ENCODE measurements around the gene IFITM2. TPM values are rescaled to one million over a fixed set of nuclear protein-coding genes. Genes with fewer than 3 reads are reported as not detected.

IFITM2 gene
- total and polyA plus RNA-seq, 8 donors: 32.1 to 182 (median 98.1) TPM

DNA sequence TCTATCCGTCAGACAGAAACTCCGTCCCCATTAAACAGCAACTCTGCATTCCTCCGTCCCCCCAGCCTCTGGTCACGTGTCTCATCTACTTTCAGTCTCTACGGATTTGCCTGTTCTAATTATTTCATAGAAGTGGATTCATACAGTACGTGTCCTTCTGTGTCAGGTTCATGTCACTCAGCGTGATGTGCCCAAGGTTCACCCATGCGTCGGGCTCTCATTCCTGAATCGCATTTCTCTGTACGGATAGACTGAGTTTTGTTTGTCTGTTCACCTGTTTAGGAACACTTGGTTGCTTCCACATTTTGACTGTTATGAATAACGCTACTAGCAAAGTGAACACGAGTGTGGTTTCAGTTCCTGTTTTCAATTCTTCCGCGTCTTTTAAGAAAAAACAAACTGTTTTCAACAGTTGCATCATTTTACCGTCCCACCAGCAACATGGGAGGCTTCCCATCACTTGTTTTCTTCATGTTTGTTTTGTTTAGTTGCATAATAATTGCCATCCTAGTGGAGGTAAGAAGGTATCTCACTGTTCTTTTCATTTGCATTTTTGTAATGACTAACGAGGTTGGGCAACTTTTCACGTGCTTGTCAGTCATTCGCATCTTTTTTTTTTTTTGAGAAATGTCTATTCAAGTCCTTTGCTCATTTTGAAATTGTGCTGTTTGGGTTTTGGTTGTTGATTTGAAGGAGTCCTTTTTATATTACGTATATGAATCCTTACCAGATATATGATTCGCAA lies 38.3 kb upstream of the IFITM2 start:
- H3K27me3 ChIP-seq: no peaks in the 10 kb centered on the region
- TF ChIP-seq, protein P1, sequence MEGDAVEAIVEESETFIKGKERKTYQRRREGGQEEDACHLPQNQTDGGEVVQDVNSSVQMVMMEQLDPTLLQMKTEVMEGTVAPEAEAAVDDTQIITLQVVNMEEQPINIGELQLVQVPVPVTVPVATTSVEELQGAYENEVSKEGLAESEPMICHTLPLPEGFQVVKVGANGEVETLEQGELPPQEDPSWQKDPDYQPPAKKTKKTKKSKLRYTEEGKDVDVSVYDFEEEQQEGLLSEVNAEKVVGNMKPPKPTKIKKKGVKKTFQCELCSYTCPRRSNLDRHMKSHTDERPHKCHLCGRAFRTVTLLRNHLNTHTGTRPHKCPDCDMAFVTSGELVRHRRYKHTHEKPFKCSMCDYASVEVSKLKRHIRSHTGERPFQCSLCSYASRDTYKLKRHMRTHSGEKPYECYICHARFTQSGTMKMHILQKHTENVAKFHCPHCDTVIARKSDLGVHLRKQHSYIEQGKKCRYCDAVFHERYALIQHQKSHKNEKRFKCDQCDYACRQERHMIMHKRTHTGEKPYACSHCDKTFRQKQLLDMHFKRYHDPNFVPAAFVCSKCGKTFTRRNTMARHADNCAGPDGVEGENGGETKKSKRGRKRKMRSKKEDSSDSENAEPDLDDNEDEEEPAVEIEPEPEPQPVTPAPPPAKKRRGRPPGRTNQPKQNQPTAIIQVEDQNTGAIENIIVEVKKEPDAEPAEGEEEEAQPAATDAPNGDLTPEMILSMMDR (IDR thresholded peaks at IDR 0.05): no peak
- H3K4me3 ChIP-seq: peak overlapping the region in 1 of 4 donors; percentile 7
- ATAC-seq: peak in 3 of 4 donors; percentile 25 to 47 (median 39)
- DNase-seq: no peak
- WGBS, 2 donors: 54 to 55% methylated on average over 21 of the region's 21 CpGs
- H3K4me1 ChIP-seq: no peaks in the 10 kb centered on the region
- H3K36me3 ChIP-seq: no peaks in the 10 kb centered on the region
- H3K27ac ChIP-seq: peak overlapping the region in 2 of 4 donors; percentile 43 to 56
- intact Hi-C loops (cut with DNase I): no loop called here
- no peaks in the 10 kb centered on the region for H3K9me3 ChIP-seq
- FAIRE-seq: no peak

DNA sequence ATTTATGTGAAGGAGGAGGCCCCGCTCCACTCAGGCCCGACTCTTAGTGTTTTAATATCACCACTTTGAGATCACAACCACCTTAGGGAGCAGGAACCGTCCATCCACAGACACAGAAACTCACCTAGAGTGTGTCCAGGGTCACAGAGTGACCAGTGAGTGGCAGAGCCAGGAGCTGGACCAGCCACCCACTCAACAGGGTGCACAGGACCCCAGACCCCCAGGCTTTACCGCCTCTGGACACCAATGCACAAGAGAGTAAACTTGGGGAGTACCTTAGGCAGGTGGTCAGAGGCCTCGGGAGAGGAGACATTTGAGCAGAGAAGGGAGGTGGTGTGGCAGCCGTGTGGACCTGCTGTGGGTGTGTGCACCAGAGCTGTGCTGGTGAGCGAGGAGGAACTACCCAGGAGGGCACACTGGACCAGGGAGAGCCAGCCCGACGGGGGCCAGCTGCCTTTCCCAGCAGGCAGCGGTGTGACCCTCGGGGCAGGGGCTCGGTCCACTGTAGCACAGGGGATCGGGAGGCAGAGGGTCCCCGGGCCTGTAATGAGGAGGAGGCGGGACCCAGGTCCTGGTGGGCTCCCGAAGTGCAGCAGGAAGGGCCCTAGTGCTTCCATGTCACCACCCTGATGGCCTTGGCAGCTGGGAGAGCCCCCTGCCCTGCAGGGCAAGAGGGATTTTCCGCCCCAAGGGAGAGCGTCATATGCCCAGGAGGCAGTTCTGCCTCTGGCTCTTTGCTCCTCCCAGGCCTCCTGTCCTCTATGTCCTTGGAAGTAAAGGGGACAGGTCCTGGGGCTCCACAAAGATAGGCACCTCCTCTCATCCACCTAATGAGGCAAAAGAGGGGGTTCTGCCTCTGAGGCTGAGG lies 36.9 kb upstream of the IFITM2 start:
- Histone ChIP-seq H3K4me3 (no peak overlapping the region), H3K27ac (no peak overlapping the region), H3K4me1 (no peaks in the 10 kb centered on the region), H3K9me3 (no peaks in the 10 kb centered on the region), H3K27me3 (no peaks in the 10 kb centered on the region), H3K36me3 (no peaks in the 10 kb centered on the region)
- ATAC-seq (no peak), DNase-seq (peak in 1 of 6 donors; percentile 54), FAIRE-seq (no peak)
- TF ChIP-seq, protein P1 (IDR thresholded peaks at IDR 0.05): no peak
- intact Hi-C loops (cut with DNase I): no loop called here
- WGBS, 2 donors: 80 to 81% methylated on average over 18 of the region's 18 CpGs

DNA sequence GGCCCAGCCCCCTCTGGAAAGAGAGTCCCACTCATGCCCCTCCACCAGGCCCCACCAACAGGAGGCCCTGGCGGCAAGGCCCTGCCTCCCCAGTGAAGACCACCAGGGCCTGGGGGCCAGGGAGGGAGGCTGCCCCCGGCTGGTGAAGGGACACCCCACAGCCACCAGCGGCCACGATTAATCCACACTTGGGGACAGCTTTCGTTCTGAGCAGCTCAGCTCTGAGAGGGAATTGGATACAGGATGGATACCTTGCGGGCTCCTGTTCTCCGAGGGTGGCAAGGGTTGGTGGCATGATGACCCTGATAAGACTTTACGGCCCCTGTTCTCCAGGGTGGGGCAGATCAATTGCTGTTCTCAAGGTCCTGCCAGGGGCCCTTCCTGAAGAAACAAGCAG lies 36.3 kb upstream of the IFITM2 start:
- intact Hi-C loops (cut with DNase I): no loop called here
- H3K36me3 ChIP-seq: no peaks in the 10 kb centered on the region
- H3K4me3 ChIP-seq: no peak overlapping the region
- no peak overlapping the region for H3K27ac ChIP-seq
- no peaks in the 10 kb centered on the region for H3K27me3 ChIP-seq
- TF ChIP-seq, protein P1 (IDR thresholded peaks at IDR 0.05): no peak
- no peaks in the 10 kb centered on the region for H3K9me3 ChIP-seq
- DNase-seq (peak in 1 of 6 donors; percentile 55), ATAC-seq (no peak), FAIRE-seq (no peak)
- WGBS, 2 donors: 60 to 62% methylated on average over 8 of the region's 8 CpGs
- no peaks in the 10 kb centered on the region for H3K4me1 ChIP-seq

DNA sequence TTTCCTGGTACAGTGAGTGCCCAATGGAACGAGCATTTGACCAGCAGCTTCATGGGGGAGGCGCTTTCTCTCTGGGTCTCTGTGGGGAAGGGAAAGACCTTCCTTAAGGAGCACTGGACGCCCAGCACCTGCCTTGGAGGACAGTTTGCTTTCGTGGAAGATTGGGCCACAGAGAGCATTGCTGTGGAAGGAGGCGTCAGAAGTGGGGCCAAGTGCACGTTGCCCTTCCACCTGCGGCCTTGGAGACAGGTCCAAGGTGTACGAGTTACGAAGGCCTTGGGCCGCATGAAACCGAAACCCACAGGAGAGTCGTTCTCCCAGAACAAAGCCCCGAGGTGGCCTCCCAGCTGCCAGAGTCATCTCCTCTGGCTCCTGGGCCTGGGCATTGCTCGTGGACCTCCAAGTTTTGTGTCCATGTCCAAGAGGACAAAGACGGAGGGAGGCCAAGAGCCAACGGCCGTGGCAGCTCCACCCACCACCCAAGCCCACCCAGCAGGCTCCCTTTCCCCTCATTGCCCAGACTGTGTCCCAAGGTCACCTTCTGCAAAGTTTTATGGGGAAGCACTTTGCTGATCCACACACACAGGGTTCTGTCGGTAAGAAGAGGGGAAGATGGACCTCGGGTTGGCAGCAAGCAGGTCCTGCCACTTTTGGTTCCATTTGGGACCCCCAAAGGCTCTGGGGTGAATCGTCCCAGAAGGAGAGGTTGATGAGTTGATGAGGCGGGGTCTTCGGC lies 35.3 kb upstream of the IFITM2 start:
- WGBS, 2 donors: 82 to 89% methylated on average over 22 of the region's 22 CpGs

More for the DNA sequence above, 35.3 kb upstream of the IFITM2 start:
- intact Hi-C loops (cut with DNase I): no loop called here
- H3K27me3 ChIP-seq: no peaks in the 10 kb centered on the region
- DNase-seq (peak in 1 of 6 donors; percentile 34), ATAC-seq (no peak), FAIRE-seq (no peak)
- no peak overlapping the region for H3K4me3 ChIP-seq
- TF ChIP-seq, protein P1 (IDR thresholded peaks at IDR 0.05): no peak
- no peaks in the 10 kb centered on the region for H3K4me1 ChIP-seq
- H3K27ac ChIP-seq: no peak overlapping the region
- no peaks in the 10 kb centered on the region for H3K36me3 ChIP-seq
- no peaks in the 10 kb centered on the region for H3K9me3 ChIP-seq

Measured in pancreas (tissue), 10 donors.